ENCODE results near the gene PILRB. TPM values are rescaled to one million over a fixed set of nuclear protein-coding genes. Genes with fewer than 3 reads are reported as not detected.
A peak's percentile ranks its signal among the peaks of the same experiment; 100 is the strongest.
"Not testable (repeated sequence)": the region's sequence is repeated elsewhere in the genome, so short reads cannot be mapped to it uniquely, and the experiment has no call there.

Gene PILRB
- total and polyA plus RNA-seq, 9 donors, result 17.2 to 55.9 (median 41.1) TPM

- intact Hi-C loops (cut with DNase I); H3K27me3 ChIP-seq; H3K27ac ChIP-seq; H3K4me3 ChIP-seq; H3K36me3 ChIP-seq; H3K4me1 ChIP-seq (ENCODE audit: insufficient read depth); H3K9me3 ChIP-seq: not testable (repeated sequence)
- TF ChIP-seq, protein P1, sequence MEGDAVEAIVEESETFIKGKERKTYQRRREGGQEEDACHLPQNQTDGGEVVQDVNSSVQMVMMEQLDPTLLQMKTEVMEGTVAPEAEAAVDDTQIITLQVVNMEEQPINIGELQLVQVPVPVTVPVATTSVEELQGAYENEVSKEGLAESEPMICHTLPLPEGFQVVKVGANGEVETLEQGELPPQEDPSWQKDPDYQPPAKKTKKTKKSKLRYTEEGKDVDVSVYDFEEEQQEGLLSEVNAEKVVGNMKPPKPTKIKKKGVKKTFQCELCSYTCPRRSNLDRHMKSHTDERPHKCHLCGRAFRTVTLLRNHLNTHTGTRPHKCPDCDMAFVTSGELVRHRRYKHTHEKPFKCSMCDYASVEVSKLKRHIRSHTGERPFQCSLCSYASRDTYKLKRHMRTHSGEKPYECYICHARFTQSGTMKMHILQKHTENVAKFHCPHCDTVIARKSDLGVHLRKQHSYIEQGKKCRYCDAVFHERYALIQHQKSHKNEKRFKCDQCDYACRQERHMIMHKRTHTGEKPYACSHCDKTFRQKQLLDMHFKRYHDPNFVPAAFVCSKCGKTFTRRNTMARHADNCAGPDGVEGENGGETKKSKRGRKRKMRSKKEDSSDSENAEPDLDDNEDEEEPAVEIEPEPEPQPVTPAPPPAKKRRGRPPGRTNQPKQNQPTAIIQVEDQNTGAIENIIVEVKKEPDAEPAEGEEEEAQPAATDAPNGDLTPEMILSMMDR (IDR thresholded peaks at IDR 0.05), result peak in 2 of 3 donors; percentile 18 to 23
- 53 to 64% (median 60%) methylated on average over 9 to 11 of the region's 13 CpGs for WGBS, 3 donors
- peak in 1 of 5 donors; percentile 40 for DNase-seq
Observed at GRCh38 chr7:100344560-100345287, 13.2 kb upstream of the PILRB start.

DNA sequence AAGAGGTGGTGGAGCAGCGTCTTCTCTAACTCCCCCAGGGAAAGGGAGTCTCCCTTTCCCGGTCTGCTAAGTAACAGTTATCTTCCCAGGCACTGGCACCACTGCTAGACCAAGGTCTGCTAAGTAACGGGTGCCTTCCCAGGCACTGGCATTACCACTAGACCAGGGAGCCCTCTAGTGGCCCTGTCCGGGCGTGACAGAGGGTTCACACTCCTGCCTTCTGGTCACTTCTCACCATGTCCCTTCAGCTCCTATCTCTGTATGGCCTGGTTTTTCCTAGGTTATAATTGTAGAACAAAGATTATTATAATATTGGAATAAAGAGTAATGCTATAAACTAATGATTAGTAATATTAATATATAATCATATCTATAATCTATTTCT is 12.6 kb upstream of the PILRB start:
- H3K36me3 ChIP-seq; H3K4me1 ChIP-seq (ENCODE audit: insufficient read depth); H3K27ac ChIP-seq; intact Hi-C loops (cut with DNase I); H3K4me3 ChIP-seq; H3K27me3 ChIP-seq; H3K9me3 ChIP-seq: not testable (repeated sequence)
- WGBS, 3 donors, result 0 to 2% (median 1%) methylated on average over 3 of the region's 5 CpGs
- DNase-seq, result peak; percentile 68 to 86 (median 77)

DNA sequence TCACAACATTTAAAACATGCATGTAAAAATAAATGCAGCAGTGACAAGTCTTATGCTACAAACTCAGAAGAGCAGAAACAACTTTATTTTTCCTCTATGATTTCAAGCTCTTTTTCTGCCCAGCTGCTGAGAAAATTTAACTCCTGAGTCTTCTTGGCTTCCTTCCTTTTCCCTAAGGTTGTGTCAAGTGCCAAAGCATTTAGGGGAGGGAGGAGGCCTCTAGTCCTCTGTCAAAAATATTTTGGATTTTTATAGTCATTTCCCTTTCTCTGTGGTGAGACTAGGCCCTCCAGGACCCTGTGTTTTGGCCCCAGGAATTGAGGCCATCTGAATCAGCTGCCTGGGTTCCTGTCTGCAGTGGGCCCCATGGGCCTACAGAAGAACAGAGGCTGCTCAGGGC is 11.0 kb upstream of the PILRB start:
- intact Hi-C loops (cut with DNase I), result no loop called here
- H3K36me3 ChIP-seq, result no peaks in the 10 kb centered on the region
- H3K27me3 ChIP-seq, result no peaks in the 10 kb centered on the region
- H3K9me3 ChIP-seq, result no peaks in the 10 kb centered on the region
- no peak for DNase-seq
- H3K27ac ChIP-seq, result no peak overlapping the region
- TF ChIP-seq, protein P1 (IDR thresholded peaks at IDR 0.05), result no peak
- TF ChIP-seq POLR2A (IDR thresholded peaks at IDR 0.05), result no peak
- no peak for TF ChIP-seq EP300 (IDR thresholded peaks at IDR 0.05)
- H3K4me3 ChIP-seq, result no peak overlapping the region
- H3K4me1 ChIP-seq (ENCODE audit: insufficient read depth), result peaks cover 1% of the 10 kb centered on the region

GRCh38 chr7:100348805-100349204 is 9.1 kb upstream of the PILRB start:
- Histone ChIP-seq H3K27me3 (no peaks in the 10 kb centered on the region), H3K9me3 (no peaks in the 10 kb centered on the region), H3K4me3 (no peak overlapping the region), H3K27ac (no peak overlapping the region), H3K4me1 (ENCODE audit: insufficient read depth) (peaks cover 1% of the 10 kb centered on the region), H3K36me3 (no peaks in the 10 kb centered on the region)
- no peak for TF ChIP-seq EP300 (IDR thresholded peaks at IDR 0.05)
- no peak for TF ChIP-seq POLR2A (IDR thresholded peaks at IDR 0.05)
- TF ChIP-seq, protein P1 (IDR thresholded peaks at IDR 0.05), result no peak
- DNase-seq, result no peak
- intact Hi-C loops (cut with DNase I), result no loop called here

DNA sequence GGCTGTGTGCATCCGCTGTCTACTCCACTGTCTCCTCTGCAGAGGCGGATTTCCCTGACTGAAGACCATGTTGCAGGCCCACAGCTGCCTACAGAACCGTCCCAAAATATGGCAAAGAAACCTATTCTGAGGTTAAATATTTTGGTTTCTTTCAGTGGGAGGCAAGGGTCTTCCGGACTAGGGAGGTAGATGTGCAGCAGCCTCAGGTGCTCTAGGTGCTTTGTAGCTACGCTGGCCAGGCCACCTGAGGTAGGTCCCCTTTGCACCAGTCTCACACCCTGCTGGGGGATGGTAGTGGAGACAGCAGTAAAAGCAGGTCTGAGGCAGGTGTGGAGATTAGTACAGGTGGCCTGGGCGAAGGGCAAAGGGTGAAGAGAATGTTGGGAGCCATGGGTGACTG is 8.2 kb upstream of the PILRB start:
- WGBS, 3 donors, result 80 to 84% (median 84%) methylated on average over 6 of the region's 6 CpGs
- TF ChIP-seq, protein P1 (IDR thresholded peaks at IDR 0.05), result no peak
- no peak for TF ChIP-seq POLR2A (IDR thresholded peaks at IDR 0.05)
- no peak for TF ChIP-seq EP300 (IDR thresholded peaks at IDR 0.05)
- Histone ChIP-seq H3K27ac (no peak overlapping the region), H3K27me3 (no peaks in the 10 kb centered on the region), H3K9me3 (no peaks in the 10 kb centered on the region), H3K4me3 (no peak overlapping the region), H3K36me3 (no peaks in the 10 kb centered on the region), H3K4me1 (ENCODE audit: insufficient read depth) (peaks cover 1% of the 10 kb centered on the region)
- intact Hi-C loops (cut with DNase I), result loop anchor here in 2 of 4 donors (10.0 kb wide), 2 partner anchors 55 to 1045 kb away; no protein-coding TSS in a partner anchor
- DNase-seq, result no peak

Measured in ovary (tissue), 9 donors.